Measurements from ENCODE around the gene USP28. TPM values are rescaled to one million over a fixed set of nuclear protein-coding genes. Genes with fewer than 3 reads are reported as not detected.
"Not testable (repeated sequence)": the region's sequence is repeated elsewhere in the genome, so short reads cannot be mapped to it uniquely, and the experiment has no call there.

Gene USP28
- polyA plus RNA-seq, 2 of the 4 experiments (the other 2 are of a cell fraction): 15.4 to 31.3 TPM

GRCh38 chr11:113880971-113881370, 5.6 kb upstream of the USP28 start:
- TF ChIP-seq HOXB13 (CRISPR knock-in tag; IDR thresholded peaks at IDR 0.05; ENCODE audit: low read depth): no peak
- no peak for TF ChIP-seq HOXA7 (CRISPR knock-in tag; IDR thresholded peaks at IDR 0.05)
- no peak for TF ChIP-seq BCL3 (IDR thresholded peaks at IDR 0.05)
- TF ChIP-seq JUN (IDR thresholded peaks at IDR 0.05): no peak
- TF ChIP-seq CTCF (IDR thresholded peaks at IDR 0.05): no peak
- TF ChIP-seq POLR2AphosphoS2 (conservative IDR thresholded peaks at IDR 0.05; ENCODE audit: low read length): no peak
- 64% methylated on average over 4 of the region's 4 CpGs for WGBS (ENCODE audit: missing lambda C conversion rate)
- ChIA-PET CTCF (interaction anchor here (1.7 kb wide), 1 partner anchor 15 kb away, joined by 5 read pairs; no protein-coding TSS in a partner anchor), POLR2A (no interaction called here)
- Histone ChIP-seq H3K4me2 (no peak overlapping the region), H3K9me3 (no peaks in the 10 kb centered on the region), H3K27ac (no peak overlapping the region), H3K4me3 (no peak overlapping the region), H3K4me1 (no peaks in the 10 kb centered on the region)
- no peak for DNase-seq (ENCODE audit: low read depth in 1 of 2, low spot score in 1 of 2)
- ATAC-seq: no peak
- FAIRE-seq: no peak

GRCh38 chr11:113879446-113879845, 4.1 kb upstream of the USP28 start:
- POLR2A ChIA-PET; H3K4me3 ChIP-seq; FAIRE-seq; DNase-seq (ENCODE audit: low read depth in 1 of 2, low spot score in 1 of 2); H3K4me2 ChIP-seq; CTCF ChIA-PET; H3K9me3 ChIP-seq; ATAC-seq; H3K4me1 ChIP-seq; H3K27ac ChIP-seq: not testable (repeated sequence)
- 100% methylated on average over 1 of the region's 4 CpGs for WGBS (ENCODE audit: missing lambda C conversion rate)

- ChIA-PET CTCF (interaction anchor here (1.0 kb wide), 1 partner anchor 384 kb away, joined by 3 read pairs; no protein-coding TSS in a partner anchor), POLR2A (no interaction called here)
- Histone ChIP-seq H3K4me3 (no peak overlapping the region), H3K9me3 (no peaks in the 10 kb centered on the region), H3K27ac (no peak overlapping the region), H3K4me2 (no peak overlapping the region), H3K4me1 (peaks cover 11% of the 10 kb centered on the region; the same call in 2 of the 3 replicates)
- ATAC-seq (no peak), DNase-seq (ENCODE audit: low read depth in 1 of 2, low spot score in 1 of 2) (no peak), FAIRE-seq (no peak)
- TF ChIP-seq TP53 (CRISPR knock-in tag; IDR thresholded peaks at IDR 0.05): no peak
- no peak for TF ChIP-seq KDM1A (IDR thresholded peaks at IDR 0.05; ENCODE audit: low read depth)
- TF ChIP-seq CHD2 (IDR thresholded peaks at IDR 0.05; ENCODE audit: low read length, partially characterized antibody): no peak
- no peak for TF ChIP-seq HDAC2 (IDR thresholded peaks at IDR 0.05)
- TF ChIP-seq PBX3 (IDR thresholded peaks at IDR 0.05): no peak
- no peak for TF ChIP-seq HOXB5 (CRISPR knock-in tag; IDR thresholded peaks at IDR 0.05)
- TF ChIP-seq SREBF2 (IDR thresholded peaks at IDR 0.05): no peak
- TF ChIP-seq NFE2L2 (conservative IDR thresholded peaks at IDR 0.05; ENCODE audit: low read length): no peak
- no peak for TF ChIP-seq EHMT2 (IDR thresholded peaks at IDR 0.05; ENCODE audit: low read depth)
- TF ChIP-seq HES2 (IDR thresholded peaks at IDR 0.05): no peak
- no peak for TF ChIP-seq RNF2 (IDR thresholded peaks at IDR 0.05; ENCODE audit: borderline replicate concordance, low read depth)
- no peak for TF ChIP-seq ZNF302 (CRISPR knock-in tag; IDR thresholded peaks at IDR 0.05)
- TF ChIP-seq NPAS2 (CRISPR knock-in tag; IDR thresholded peaks at IDR 0.05; ENCODE audit: borderline replicate concordance): no peak
- no peak for TF ChIP-seq E2F6 (IDR thresholded peaks at IDR 0.05; ENCODE audit: borderline replicate concordance, low read depth)
- no peak for TF ChIP-seq POLR2A (IDR thresholded peaks at IDR 0.05; ENCODE audit: low read length)
- TF ChIP-seq POLR2AphosphoS2 (conservative IDR thresholded peaks at IDR 0.05; ENCODE audit: low read length): no peak
- WGBS (ENCODE audit: missing lambda C conversion rate): 87% methylated on average over 5 of the region's 5 CpGs
Observed at GRCh38 chr11:113877670-113878055, 2.3 kb upstream of the USP28 start.

Measured in A549 (cell line).